ENCODE data around the gene RPL31.

RPL31 gene

DNA sequence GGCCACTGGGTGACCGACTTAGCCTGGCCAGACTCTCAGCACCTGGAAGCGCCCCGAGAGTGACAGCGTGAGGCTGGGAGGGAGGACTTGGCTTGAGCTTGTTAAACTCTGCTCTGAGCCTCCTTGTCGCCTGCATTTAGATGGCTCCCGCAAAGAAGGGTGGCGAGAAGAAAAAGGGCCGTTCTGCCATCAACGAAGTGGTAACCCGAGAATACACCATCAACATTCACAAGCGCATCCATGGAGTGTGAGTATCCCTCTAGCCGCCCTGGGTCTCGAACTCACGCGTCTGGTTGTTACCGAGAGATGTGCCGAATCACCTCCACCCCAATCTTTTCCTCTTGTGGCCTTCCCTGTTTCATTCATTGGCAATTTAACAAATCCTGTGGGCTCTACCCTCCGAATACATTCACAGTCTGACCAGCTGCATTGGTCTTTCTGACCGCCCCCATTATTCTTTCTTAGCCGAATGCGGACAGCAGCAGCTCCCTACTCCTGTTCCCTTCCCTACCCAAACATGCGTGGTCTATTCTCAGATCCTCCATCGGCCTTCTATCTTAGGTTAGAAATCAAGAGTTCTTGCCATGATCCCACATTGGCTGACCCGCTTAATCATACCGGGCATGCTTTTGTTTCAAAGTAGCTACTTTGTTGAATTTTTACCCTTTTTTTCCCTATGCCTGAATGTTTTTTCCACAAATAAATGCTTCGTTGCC, 631 bp downstream of the RPL31 start:
- peaks cover 5% of the 10 kb centered on the region for H3K4me1 ChIP-seq

DNA sequence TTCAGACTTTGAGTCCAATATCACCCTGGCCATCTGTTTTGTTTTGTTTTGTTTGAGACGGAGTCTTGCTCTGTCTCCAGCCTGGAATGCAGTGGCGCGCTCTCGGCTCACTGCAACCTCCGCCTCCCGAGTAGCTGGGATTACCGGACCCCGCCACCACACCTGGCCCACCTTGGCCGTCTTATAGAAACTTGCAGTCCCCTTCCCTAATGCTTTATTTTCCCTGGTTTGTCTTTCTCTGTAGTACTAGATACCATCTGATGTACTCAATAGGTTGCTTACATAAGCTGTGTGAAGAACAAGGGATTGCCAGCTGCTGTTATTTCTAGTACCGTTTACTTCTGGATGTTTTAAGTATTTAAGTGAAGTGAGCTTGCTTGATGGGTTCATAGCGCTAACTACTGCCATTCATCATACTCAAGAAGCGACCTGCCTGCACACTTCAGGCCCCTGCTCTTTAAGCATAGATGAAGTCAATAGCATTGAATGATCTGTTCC, 1.2 kb downstream of the RPL31 start:
- Histone ChIP-seq H3K36me3 (ENCODE audit: control insufficient read depth, insufficient read depth, low read length) (no peaks in the 10 kb centered on the region), H3K27ac (peak overlapping the region; percentile 77), H3K4me2 (ENCODE audit: low read length) (peak overlapping the region; percentile 92), H3K4me3 (ENCODE audit: low read depth, low read length) (peak overlapping the region; percentile 95), H3K9me3 (ENCODE audit: control insufficient read depth, low read length) (no peaks in the 10 kb centered on the region), H3K4me1 (peaks cover 6% of the 10 kb centered on the region), H3K79me2 (no peaks in the 10 kb centered on the region), H3K9ac (no peak overlapping the region), H3K27me3 (ENCODE audit: control insufficient read depth, insufficient read depth, low read length) (no peaks in the 10 kb centered on the region), H2AFZ (no peak overlapping the region)
- TF ChIP-seq, protein P1, sequence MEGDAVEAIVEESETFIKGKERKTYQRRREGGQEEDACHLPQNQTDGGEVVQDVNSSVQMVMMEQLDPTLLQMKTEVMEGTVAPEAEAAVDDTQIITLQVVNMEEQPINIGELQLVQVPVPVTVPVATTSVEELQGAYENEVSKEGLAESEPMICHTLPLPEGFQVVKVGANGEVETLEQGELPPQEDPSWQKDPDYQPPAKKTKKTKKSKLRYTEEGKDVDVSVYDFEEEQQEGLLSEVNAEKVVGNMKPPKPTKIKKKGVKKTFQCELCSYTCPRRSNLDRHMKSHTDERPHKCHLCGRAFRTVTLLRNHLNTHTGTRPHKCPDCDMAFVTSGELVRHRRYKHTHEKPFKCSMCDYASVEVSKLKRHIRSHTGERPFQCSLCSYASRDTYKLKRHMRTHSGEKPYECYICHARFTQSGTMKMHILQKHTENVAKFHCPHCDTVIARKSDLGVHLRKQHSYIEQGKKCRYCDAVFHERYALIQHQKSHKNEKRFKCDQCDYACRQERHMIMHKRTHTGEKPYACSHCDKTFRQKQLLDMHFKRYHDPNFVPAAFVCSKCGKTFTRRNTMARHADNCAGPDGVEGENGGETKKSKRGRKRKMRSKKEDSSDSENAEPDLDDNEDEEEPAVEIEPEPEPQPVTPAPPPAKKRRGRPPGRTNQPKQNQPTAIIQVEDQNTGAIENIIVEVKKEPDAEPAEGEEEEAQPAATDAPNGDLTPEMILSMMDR (IDR thresholded peaks at IDR 0.05) = no peak

More for the DNA sequence above, 631 bp downstream of the RPL31 start:
- peak overlapping the region; percentile 46 for H3K9ac ChIP-seq
- peak overlapping the region; percentile 95 for H3K4me3 ChIP-seq (ENCODE audit: low read depth, low read length)
- no peaks in the 10 kb centered on the region for H3K79me2 ChIP-seq
- peak overlapping the region; percentile 99 for H2AFZ ChIP-seq
- TF ChIP-seq, protein P1 (IDR thresholded peaks at IDR 0.05) = no peak
- H3K9me3 ChIP-seq (ENCODE audit: control insufficient read depth, low read length) = no peaks in the 10 kb centered on the region
- peak overlapping the region; percentile 77 for H3K27ac ChIP-seq
- H3K4me2 ChIP-seq (ENCODE audit: low read length) = peak overlapping the region; percentile 92
- H3K27me3 ChIP-seq (ENCODE audit: control insufficient read depth, insufficient read depth, low read length) = no peaks in the 10 kb centered on the region
- H3K36me3 ChIP-seq (ENCODE audit: control insufficient read depth, insufficient read depth, low read length) = no peaks in the 10 kb centered on the region

DNA sequence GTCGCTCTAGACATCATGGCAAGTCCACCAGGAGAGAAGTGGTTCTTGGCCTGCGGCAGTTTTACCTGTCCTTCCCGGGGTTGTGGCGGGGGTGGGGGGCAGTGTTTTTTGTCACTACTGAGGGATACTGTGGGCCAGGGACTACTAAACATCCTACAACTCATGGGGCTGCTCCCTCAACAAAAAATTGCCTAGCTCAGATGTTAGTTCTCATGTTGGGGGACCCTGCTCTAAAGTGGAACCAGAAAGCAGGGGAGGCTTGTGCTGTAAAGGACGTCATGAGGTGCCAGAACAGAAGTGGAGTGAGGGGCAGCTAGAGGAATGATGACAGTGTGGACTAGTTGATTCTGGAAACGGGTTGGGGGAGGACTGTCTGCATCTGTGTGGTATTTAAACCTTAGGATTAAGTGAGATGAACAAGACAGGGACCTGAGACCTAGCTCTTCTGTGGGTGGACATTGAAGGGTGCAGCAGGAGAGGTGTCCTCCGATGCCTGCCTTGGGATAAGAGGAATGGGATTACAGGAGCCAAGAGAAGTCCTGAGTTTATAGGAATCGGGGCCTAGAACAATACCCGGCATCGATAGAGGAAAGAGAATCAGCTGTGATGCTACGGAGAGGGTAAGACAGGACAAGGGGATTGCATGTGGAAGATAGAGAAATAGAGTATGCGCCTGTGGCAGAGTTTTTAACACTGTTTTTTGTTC, 2.7 kb downstream of the RPL31 start:
- Histone ChIP-seq H3K9me3 (ENCODE audit: control insufficient read depth, low read length) (no peaks in the 10 kb centered on the region), H3K36me3 (ENCODE audit: control insufficient read depth, insufficient read depth, low read length) (no peaks in the 10 kb centered on the region)

DNA sequence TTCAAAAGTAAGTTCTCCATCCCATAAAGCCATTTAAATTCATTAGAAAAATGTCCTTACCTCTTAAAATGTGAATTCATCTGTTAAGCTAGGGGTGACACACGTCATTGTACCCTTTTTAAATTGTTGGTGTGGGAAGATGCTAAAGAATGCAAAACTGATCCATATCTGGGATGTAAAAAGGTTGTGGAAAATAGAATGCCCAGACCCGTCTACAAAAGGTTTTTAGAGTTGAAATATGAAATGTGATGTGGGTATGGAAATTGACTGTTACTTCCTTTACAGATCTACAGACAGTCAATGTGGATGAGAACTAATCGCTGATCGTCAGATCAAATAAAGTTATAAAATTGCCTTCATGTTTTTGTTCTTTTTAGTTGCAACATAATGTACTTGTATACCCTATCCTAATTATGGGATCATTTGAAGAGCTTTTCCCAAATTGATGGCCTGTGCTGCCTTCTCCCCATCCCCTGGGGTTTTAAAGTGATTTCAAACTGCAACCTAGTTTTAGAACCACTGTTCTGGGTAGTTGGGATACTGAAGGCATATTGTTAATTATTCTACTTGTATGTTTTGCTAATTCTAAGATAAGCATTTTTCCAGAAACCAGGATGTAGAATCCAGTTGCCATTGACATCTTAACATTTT, 4.1 kb downstream of the RPL31 start:
- Histone ChIP-seq H3K36me3 (ENCODE audit: control insufficient read depth, insufficient read depth, low read length) (no peaks in the 10 kb centered on the region), H3K4me2 (ENCODE audit: low read length) (no peak overlapping the region), H3K9ac (no peak overlapping the region), H3K79me2 (no peaks in the 10 kb centered on the region), H3K27me3 (ENCODE audit: control insufficient read depth, insufficient read depth, low read length) (no peaks in the 10 kb centered on the region), H2AFZ (no peak overlapping the region), H3K4me1 (peaks cover 13% of the 10 kb centered on the region), H3K4me3 (ENCODE audit: low read depth, low read length) (no peak overlapping the region), H3K9me3 (ENCODE audit: control insufficient read depth, low read length) (no peaks in the 10 kb centered on the region), H3K27ac (no peak overlapping the region)
- TF ChIP-seq, protein P1 (IDR thresholded peaks at IDR 0.05) = no peak

More for the DNA sequence above, 2.7 kb downstream of the RPL31 start:
- Histone ChIP-seq H3K9ac (no peak overlapping the region), H3K4me3 (ENCODE audit: low read depth, low read length) (no peak overlapping the region), H2AFZ (no peak overlapping the region), H3K4me2 (ENCODE audit: low read length) (no peak overlapping the region), H3K4me1 (peaks cover 13% of the 10 kb centered on the region), H3K27ac (no peak overlapping the region), H3K79me2 (no peaks in the 10 kb centered on the region), H3K27me3 (ENCODE audit: control insufficient read depth, insufficient read depth, low read length) (no peaks in the 10 kb centered on the region)
- TF ChIP-seq, protein P1 (IDR thresholded peaks at IDR 0.05) = no peak
